ENCODE data around the gene TMEM44. TPM values are rescaled to one million over a fixed set of nuclear protein-coding genes. Genes with fewer than 3 reads are reported as not detected.

TMEM44 gene
- total and polyA plus RNA-seq, 9 of the 15 experiments (the other 6 are each of a cell fraction or from before 2014, with no cell fraction given) = 0.53 to 18.1 (median 11.3) TPM

- H3K9ac ChIP-seq (ENCODE audit: insufficient read depth in 1 of 2, low read depth in 2 of 2, low read length in 2 of 2) = no peak overlapping the region
- H3K4me3 ChIP-seq = no peak overlapping the region
- H3K9me1 ChIP-seq (ENCODE audit: control insufficient read depth, insufficient read depth, low read length) = no peaks in the 10 kb centered on the region
- H3K9me3 ChIP-seq (replicated peaks; ENCODE audit: control insufficient read depth, insufficient read depth, low read depth, low read length) = no peaks in the 10 kb centered on the region
- no peak overlapping the region for H2AFZ ChIP-seq (ENCODE audit: low read depth, low read length)
- no peak for TF ChIP-seq IRF2 (CRISPR knock-in tag; IDR thresholded peaks at IDR 0.05)
- peak; percentile 70; the same call in 1 of the 2 replicates for TF ChIP-seq FOSL1 (tag; conservative IDR thresholded peaks at IDR 0.05)
- TF ChIP-seq POLR2H (tag; IDR thresholded peaks at IDR 0.05; ENCODE audit: low read depth) = no peak
- TF ChIP-seq PBX2 (CRISPR knock-in tag; IDR thresholded peaks at IDR 0.05; ENCODE audit: low read depth) = no peak
- TF ChIP-seq PBX2 (tag; conservative IDR thresholded peaks at IDR 0.05; ENCODE audit: low read depth) = peak; percentile 47
- TF ChIP-seq CBX5 (IDR thresholded peaks at IDR 0.05; ENCODE audit: borderline replicate concordance, low read depth) = no peak
- TF ChIP-seq MEIS2 (IDR thresholded peaks at IDR 0.05; ENCODE audit: partially characterized antibody) = peak; percentile 43
- TF ChIP-seq ZNF384 (IDR thresholded peaks at IDR 0.05; ENCODE audit: low read depth, low read length) = 0 out of 2 replicates have a peak, but pooled peaks have one; percentile 28
- no peak for TF ChIP-seq JUN (IDR thresholded peaks at IDR 0.05; ENCODE audit: borderline replicate concordance, low read depth, low read length)
- no peak for TF ChIP-seq JUN (CRISPR knock-in tag; IDR thresholded peaks at IDR 0.05; ENCODE audit: borderline replicate concordance)
- no peak overlapping the region for H3K4me2 ChIP-seq (ENCODE audit: insufficient read depth, low read length)
- no peaks in the 10 kb centered on the region for H3K36me3 ChIP-seq (ENCODE audit: control insufficient read depth, insufficient read depth, low read length)
- H3K27ac ChIP-seq (ENCODE audit: extremely low read depth, low read depth, low read length) = no peak overlapping the region
- FAIRE-seq (no peak), DNase-seq (ENCODE audit: extremely low read depth in 1 of 4, low spot score in 3 of 4) (no peak), ATAC-seq (no peak)
- POLR2A ChIA-PET = interaction anchor here (0.8 to 1.0 kb wide), 2 partner anchors 10 to 615 kb away, joined by 3 read pairs; no protein-coding TSS in a partner anchor
- H3K27me3 ChIP-seq (ENCODE audit: control insufficient read depth in 2 of 2, insufficient read depth in 2 of 2, low read length in 2 of 2) = no peaks in the 10 kb centered on the region
- WGBS (ENCODE audit: insufficient coverage, low coverage, missing lambda C conversion rate) = 81% methylated on average over 8 of the region's 8 CpGs
- no peaks in the 10 kb centered on the region for H4K20me1 ChIP-seq (replicated peaks; ENCODE audit: control insufficient read depth, insufficient read depth, low read length)
- peaks cover 9 to 27% of the 10 kb centered on the region in 2 experiments for H3K4me1 ChIP-seq (replicated peaks in 1 of 2; ENCODE audit: control insufficient read depth in 2 of 2, insufficient read depth in 2 of 2, low read length in 2 of 2)
- in situ Hi-C loops (cut with MboI) (loop anchor here (5.0 kb wide), 1 partner anchor 97 kb away; no protein-coding TSS in a partner anchor), intact Hi-C loops (cut with micrococcal nuclease) (no loop called here)
- H3K79me2 ChIP-seq (ENCODE audit: control insufficient read depth, insufficient read depth, low read length) = peaks cover 4% of the 10 kb centered on the region
- CTCF ChIA-PET (ENCODE audit: low intra/inter-chr PET ratio) = no interaction called here
- no TSS peak for BruUV-seq (replicated peaks)
These were observed 54.1 kb downstream of the TMEM44 start for GRCh38 chr3:194579091-194579606.
